Measurements from ENCODE around the gene PPP2R2D.

DNA sequence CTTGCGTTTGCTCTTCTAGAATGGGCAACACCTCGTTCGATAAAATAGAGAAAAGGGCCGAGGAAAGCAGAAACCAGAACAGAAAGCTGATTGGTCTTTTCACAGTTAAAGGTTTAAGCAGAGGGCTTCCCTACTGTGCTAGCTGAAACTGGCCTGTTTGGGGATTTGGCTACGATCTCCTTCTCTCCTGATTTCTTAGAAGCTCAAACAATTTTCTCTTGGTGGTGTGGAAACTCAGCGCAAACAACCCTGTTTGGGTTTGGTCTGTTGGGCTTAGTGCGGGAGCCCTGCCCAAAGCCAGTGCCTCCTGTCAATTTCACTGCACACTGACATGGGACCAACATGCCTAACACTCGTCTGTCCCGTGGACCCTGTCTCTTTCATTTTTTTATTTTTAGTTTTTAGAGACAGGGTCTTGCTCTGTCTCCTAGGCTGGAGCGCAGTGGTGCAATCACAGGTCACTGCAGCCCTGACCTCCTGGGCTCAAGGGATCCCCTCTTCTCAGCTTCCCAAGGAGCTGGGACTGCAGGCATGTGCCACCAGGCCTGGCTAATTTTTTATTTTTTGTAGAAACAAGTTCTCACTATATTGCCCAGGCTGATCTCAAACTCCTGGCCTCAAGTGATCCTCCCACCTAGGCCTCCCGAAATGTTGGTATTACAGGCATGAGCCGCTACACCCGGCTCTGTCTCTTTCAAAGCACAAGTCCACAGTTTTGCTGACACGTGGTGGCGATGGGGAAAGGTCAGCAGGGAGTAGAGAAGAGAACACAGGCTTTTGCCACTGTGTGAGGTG lies 97.4 kb downstream of the PPP2R2D start:
- no peak for TF ChIP-seq POLR2A (IDR thresholded peaks at IDR 0.05)
- no peak for TF ChIP-seq CTCF (IDR thresholded peaks at IDR 0.05)

Data from lower leg skin (tissue), 3 donors.